SK-N-DZ (cell line): ENCODE results near the gene COL24A1.
"Not testable (repeated sequence)": the region's sequence is repeated elsewhere in the genome, so short reads cannot be mapped to it uniquely, and the experiment has no call there.

ENCODE experiments used
- DNase-seq: peaks from one replicate; pipeline ENCODE4 v3.0.0-alpha.2; 2015; ENCODE audit warnings: low spot score

The COL24A1 gene

DNA sequence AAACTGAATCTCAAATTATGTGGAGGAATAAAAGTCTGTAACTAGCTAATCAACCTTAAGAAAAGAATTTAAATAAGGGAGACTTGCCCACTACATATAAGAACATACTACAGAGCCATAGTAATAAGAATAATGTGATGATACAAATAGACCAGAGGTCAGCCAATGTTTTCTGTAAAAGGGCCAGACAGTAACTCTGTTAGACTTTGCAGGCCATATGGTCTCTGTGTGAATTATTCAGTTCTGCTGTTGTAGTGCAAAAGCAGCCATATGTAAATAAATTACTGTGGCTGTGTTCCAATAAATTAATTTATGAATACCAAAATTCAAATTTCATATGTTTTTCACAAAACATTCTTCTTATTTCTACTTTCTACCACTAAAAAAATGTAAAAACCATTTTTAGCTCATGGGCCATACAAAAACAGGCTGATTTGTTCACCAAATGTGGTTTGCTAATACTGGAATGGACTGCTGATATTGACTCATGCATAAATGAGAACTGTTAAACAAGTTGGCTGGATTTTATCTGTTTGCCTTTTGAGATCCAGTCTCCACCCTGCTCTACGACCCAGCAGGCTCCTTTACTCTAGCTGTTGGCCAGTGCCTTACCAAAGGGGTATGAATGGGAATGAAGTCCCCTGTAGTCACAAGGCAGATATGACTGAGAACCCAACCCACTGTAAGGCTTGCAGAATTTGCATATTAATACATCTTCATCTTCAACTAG, 350.2 kb downstream of the COL24A1 start:
- DNase-seq = no peak

DNA sequence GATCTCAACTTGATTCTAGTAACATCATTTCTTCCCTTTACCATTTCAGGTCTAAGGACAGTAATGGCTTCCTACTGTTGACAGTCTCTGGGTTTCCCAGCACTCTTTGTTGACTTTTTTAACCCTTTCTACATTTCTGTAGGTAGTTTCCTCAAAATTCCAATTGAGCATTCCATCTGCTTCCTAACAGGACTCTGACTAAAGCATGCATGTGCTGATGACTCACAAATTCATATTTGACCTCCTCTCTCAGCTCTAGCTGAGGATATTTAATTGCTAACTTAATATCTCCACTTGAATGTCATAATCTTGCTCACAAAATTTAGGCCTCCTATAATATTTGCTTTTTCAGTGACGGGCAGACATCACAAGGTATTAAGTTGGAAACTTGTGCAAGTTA, 355.1 kb downstream of the COL24A1 start:
- no peak for DNase-seq

DNA sequence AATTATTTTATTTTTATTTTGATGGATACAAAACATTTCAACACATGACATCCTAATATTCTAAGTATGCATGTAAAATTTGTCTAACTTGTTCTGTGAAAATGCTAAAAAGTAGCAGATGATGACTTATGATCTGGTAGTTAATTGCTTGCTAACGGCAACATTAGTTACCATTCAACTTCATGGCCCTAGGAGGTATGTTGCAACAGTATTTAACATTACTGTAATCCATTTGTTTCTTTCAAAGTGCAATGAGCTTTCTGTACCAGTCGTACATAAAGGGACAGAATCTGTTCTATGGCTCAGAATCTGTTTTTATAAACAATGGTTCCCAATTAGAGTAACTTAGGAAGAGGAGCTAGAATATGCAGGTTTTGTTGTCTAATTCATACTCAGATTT, 356.8 kb downstream of the COL24A1 start:
- no peak for DNase-seq

DNA sequence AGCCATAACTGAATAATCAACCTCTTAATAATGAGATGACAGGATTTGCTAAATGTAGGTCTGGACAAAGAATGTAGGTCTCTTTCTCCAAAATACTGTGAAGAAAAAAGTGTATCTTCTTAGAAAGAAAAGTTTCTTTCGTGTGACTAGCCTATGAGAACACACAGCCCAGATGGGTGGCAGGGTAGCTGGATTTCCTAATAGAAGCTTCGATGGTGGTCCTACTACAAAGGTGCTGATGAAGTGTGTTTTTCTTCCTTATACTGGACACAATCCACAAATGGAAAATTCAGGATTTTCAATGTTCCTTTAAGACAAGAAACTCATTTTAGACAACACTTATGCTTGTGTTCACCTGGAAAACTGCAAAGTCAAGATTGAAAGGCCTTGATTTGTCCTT, 358.2 kb downstream of the COL24A1 start:
- DNase-seq = no peak

DNA sequence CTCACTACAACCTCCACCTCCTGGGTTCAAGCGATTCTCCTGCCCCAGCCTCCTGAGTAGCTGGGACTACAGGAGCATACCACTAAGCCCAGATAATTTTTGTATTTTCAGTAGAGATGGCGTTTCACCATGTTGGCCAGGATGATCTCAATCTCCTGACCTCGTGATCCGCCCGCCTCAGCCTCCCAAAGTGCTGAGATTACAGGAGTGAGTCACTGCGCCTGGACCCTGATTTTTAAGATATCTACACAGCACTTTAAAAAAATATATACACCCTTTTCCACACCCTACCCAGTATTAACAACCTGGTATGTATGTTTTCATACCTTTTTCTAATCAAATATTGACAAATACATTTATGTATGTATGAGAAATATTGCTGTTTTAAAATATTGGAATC, 379.6 kb downstream of the COL24A1 start:
- not testable (repeated sequence) for DNase-seq

DNA sequence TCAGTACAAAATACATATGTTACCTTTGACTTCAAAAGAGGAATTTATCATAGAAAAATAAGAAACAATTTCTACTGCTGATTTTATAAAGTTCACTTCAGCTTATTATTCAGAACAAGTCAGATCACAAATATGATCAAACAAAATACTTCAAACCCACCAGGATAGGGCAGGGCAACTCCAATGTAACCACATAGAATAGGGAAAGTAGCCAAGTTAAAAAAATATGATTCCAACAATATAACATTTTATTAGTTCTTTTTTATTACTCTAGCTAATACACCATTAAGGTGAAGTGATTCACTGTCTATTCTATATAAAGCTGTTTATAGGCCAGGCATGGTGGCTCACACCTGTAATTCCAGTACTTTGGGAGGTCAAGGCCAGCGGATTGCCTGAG, 393.8 kb downstream of the COL24A1 start:
- no peak for DNase-seq

DNA sequence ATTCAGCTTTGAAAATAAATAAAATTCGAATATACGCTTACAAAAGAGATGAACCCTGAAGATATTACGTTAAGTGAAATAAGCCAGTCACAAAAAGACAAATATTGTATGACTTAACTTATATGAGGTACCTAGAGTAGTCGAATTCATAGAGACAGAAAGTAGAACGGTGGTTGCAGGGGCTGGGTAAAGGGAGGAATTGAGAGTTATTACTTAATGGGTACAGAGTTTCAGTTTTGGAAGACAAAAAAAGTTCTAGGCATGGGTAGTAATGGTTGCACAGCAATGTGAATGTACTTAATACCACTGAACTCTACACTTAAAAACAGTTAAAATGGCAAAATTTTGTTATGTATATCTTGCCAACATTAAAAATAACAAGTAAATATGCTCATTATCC, 399.7 kb downstream of the COL24A1 start:
- DNase-seq = no peak

DNA sequence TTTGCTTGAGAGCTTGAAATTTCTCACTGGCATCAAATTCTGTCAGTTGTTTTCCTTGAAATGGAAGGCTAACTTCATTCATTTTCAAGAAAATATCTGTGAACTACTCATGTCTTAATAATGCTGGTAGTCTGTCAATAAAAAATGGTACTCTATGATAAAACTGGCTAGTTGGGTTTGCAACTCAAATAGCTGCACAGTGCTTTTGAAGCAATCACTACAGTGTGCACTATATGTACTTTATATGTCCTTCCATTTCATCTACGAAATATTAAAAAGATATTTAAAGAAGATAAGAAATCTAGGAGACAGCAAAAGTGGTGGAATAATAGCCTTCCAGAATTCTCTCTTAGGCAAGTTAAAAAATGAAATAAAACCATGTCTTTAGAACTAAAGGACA, 408.5 kb downstream of the COL24A1 start:
- DNase-seq = no peak

DNA sequence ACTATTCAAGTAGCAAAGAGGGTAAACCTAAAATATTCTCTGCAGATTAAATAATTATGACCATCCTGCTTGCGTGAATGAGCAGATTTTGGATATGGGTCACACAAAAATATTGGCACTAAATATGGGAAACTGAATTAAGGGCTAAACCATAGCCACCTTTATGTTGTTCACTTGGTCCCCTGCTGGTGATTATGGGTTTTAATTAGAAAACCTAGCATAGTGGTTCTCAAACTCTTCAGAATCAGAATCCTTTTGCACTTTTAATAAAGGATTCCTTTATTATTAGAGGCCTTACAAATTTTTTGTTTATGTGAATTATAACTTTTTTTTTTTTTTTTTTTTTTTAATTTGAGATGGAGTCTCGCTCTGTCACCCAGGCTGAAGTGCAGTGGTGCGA, 409.8 kb downstream of the COL24A1 start:
- no peak for DNase-seq

DNA sequence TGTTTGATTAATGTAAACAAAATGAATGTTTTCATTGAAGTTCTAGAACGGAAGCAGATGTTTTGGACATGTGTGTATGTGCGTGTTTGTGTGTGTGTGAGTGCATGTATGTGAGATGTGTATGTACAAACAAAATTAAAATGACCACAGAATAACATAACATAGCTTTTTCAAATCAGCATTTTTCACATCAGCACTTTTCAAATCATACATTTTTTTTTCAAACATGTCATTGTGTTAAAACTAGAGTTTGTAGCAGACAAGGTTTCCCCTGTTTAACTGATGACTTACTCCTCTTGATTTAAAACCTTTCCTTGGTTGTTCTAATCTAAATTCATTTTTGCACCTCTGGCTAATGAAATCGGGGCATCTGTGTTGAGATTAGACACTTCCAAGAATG, 412.8 kb downstream of the COL24A1 start:
- DNase-seq = no peak

DNA sequence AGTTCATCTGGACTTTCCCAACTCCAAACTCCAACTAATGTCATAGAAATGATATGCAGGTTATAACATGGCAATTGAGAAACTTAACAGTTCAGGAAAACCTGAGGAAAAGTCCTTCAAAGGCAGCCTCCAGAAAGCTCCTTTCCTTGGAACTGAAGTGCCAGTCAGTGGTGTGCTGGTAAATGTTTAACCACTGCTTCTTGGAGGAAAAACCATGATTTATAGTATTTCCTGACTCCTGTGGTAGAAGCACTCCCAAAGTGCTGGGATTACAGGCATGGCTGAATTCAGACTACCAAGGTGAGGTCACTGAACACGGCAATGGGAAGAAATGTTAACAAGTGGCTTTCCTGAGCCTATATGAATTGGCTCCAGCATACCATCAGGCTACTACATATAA, 421.6 kb downstream of the COL24A1 start:
- DNase-seq = no peak

DNA sequence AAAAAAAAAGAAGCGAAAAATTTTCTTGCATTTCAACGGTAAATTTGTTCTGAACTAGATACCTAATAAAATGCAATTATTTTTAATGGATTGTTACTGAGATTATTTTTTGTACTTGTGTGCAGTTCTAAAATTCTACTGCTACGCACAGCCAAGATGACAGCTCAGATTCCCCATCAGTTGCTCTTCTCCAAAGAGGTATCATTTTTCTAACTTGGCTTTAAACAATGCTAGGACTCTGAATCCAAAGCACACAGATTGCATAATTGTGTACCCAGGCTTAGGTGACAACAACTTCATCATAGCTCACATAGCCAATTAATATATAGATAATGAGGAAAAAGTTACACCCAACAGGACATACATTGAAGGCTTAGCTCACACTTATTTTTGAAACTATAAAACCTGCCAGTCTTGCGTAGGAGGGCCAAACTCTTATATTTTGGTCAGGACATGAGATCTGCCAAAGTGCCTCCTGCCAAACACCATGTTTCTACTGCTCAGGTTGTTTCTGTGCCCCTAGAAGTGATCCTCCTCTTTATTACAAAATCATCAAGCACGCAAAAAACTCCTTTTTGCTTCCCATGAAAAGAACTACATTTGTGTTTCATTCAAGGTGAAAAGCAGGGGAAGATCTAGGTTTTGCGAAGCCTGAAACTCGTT, 437.8 kb downstream of the COL24A1 start:
- DNase-seq = no peak

DNA sequence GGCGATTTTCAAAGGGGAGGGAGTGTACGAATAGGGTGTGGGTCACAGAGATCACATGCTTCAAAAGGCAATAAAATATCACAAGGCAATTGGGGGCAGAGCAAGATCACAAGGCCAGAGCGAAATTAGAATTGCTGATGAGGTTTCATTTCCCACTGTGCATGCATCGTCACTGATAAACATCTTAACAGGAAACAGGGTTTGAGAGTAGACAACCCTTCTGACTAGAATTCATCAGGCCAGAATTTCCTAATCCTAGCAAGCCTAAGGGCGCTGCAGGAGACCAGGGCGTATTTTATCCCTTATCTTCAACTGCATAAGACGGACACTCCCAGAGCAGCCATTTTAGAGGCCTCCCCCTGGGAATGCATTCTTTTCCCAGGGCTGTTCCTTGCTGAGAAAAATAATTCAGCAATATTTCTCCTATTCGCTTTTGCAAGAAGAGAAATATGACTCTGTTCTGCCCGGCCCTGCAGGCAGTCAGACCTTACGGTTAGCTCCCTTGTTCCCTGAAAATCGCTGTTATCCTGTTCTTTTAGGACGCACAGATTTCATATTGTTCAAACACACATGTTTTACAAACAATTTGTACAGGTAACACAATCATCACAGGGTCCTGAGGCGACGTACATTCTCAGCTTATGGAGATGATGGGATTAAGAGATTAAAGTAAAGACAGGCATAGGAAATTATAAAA, 442.0 kb downstream of the COL24A1 start:
- not testable (repeated sequence) for DNase-seq

DNA sequence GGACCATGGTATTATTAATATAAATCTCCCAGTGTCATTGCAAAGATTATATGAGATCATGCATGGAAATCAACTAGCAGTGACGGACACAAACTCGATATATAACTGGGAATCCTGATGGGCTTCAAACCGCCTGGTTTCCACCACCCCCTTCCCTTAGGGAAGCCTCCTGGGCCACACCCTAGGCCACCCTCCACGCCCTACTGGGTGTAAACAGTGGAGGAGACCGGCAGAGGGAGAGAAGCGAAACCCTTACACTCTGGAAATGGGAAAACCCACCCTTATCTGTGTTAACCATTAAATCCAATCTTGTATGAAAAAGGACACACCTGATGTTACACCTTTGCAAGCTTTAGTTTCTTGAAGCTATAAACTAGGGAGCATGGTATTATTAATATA, 447.7 kb downstream of the COL24A1 start:
- no peak for DNase-seq

DNA sequence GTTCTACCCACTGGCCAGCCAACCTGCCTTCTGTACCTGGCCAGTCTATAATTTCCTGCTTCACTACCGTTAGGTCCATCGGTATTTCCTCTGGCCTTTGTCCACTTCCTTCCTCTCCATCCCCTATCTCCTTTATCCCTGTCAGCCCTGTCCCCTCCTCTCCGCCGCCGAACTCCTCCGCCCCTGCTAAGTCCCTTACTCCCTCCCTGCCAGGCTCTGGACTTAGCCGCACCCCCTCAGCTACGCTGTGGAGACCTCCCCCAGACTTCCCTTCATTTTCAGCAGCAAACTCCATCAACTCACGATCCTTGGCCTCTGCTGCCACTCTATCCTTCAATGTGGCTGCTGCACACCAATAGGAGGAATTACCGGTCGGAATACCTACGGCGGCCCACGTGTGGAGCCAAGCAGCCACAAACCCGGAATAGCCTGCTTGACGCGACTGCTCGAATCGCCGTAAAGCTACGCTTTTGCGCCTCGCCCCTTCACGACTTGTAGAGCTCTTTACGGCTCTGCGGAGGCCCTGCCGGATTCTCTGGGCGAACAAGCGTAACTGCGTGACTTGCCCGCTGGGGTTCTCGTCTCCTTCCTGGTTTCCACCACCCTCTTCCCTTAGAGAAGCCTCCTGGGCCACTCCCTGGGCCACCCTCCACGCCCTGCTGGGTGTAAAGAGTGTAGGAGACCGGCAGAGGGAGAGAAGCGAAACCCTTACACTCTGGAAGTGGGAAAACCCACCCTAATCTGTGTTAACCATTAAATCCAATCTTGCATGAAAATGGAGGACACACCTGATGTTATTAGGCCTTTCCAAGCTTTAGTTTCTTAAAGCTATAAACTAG, 448.4 kb downstream of the COL24A1 start, which contains the start of gene ZNHIT6:
ZNHIT6 (minus strand) TSS at position 444 of the 839 bp plus-strand sequence; CDS start at position 295, 149 bp downstream.
- peak; percentile 95 for DNase-seq

DNA sequence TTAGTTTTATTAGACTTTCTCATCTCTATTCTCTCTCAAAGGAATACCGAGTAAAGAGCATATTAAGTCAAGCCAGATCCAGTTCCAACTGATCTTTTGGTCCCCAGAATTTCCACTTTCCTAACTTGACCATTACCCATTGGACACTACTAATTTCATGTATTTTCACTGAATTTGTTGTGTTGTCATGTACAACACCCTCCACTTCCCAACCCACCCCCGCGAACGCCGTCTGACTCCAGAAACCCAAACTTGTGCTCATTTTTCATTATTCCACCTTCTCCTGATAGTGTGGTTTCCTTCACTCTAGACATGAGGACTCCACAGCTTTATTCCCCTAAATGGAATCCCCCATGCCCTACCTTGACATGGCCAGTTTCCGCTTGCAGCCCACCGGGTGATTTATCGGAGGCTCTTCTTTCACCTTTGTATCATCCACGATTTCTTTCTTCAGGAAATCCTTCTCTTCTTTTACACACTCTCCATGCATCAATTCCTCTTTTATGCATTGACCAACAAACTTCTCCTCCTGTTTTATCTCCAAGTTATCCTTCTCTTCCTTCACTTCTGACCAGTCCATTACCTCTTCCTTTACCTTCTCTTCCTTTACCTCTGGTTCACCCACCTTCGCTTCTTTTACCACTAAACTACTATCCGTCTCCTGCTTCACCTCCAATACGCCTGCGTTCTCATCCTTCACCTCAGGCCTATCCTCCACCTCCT, 449.1 kb downstream of the COL24A1 start:
- DNase-seq = no peak

DNA sequence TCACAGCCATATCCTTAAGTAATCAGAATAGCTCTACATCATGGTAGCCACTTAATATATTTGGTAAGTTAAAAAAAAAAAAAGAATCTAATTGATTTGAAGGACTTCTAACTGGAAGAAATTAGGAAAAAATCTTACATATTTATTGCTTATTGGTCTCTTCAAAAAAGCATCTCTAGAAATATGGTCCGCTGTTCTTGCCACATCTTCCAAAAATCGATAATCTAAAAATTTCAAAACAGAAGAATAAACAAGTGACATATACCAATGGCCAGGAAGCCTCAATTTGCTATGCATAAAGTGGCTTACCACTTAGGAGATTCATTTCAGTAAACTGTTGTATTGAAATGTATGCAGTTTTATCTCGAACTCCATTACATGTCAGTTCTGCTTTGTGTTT, 450.6 kb downstream of the COL24A1 start:
- no peak for DNase-seq

DNA sequence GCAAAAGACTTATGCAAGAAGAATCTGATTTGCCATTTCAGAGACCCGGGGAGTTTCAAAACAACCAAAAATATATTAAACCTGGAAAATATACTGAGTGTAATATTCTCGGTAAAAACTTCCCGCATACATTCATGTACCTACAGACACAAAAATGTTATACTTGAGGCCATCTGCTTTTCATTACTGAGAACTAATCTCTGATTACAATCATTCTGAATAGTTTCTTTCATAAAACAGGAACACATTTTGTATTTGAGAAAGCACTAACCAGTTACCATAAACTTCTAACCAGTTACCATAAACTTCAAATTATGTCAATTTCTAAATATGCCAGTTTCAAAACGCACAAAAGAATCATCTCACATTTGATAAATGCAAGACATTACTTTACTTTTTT, 456.1 kb downstream of the COL24A1 start:
- DNase-seq = no peak

DNA sequence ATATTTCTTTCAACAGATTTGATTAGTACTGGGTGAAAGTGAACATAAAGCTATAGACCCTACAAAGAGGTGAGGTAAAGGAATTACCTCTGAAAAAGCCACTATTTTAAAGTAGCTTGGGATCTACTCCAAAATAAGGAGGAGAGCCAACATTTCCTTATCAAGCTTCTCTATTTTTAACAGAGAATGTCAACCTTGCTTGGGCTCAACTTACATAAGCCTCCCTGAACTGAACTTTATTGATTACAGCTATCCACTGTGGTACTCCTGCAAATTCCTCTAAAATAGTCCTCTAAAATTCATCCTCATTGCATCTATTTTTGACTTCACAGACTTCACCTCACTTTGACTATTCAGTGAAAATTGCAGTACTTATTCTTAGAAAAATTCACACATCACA, 458.7 kb downstream of the COL24A1 start:
- DNase-seq = no peak

DNA sequence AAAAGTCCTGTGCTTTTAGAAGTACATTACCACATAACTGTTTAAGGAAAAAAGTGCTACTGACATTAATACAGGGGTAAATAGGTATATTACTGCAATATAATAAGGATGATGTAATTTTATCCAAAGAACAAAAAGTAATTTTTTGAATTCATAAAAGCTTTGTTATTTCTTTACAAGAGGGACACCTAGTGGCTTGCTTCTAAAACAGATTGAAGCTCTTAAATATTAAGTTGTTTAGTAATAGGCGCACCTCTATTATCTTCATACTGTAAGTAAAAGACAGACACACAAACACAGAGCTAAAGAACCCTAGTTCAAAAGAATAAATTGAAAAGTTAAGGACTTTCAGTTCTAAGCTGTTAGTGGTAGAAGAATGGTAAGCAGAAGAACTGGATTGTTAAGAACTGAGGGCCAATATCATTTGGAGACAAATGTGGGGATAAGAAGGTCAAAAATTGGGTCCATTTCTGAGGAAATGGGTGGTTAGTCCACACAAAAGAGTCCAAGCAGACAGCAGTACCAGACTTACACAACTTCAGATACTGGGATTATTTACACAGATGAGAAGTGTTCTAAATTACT, 463.8 kb downstream of the COL24A1 start:
- no peak for DNase-seq
